ENCODE measurements around the gene BANP. TPM values are rescaled to one million over a fixed set of nuclear protein-coding genes. Genes with fewer than 3 reads are reported as not detected.
"Not testable (repeated sequence)": the region's sequence is repeated elsewhere in the genome, so short reads cannot be mapped to it uniquely, and the experiment has no call there.

Gene BANP
- total RNA-seq, 1 experiment from 2014 or later = 49.6 TPM

DNA sequence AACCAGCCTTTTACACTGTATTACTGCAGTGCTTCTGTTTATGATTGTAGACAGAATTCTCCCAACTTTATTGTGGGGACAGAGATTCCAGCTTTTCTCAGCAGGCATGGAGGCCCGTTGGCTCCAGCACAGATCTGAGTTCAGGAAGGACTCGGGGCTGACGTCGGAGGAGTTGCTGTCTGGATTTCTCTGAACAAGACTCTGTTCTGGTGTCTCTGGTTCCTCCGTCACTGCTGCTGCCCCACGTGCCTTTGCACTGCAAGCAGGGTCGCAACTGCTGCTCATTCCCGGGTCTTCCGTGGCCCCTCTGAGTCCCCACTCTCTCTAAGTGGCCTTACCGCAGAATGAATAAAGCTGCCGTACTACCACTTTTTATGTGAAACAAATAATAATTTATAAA is 88.4 kb downstream of the BANP start:
- Mint-ChIP-seq H3K4me3 (ENCODE audit: low read depth, unreplicated experiment) (no peak overlapping the region), H3K4me1 (ENCODE audit: low read depth, unreplicated experiment) (no peaks in the 10 kb centered on the region), H3K27me3 (ENCODE audit: unreplicated experiment) (no peaks in the 10 kb centered on the region), H3K9me3 (ENCODE audit: low read depth, unreplicated experiment) (no peaks in the 10 kb centered on the region), H3K27ac (ENCODE audit: unreplicated experiment) (no peak overlapping the region), H3K36me3 (ENCODE audit: insufficient read depth, unreplicated experiment) (peaks cover 5% of the 10 kb centered on the region)
- no TSS peak for BruUV-seq (replicated peaks)
- TF ChIP-seq, protein P1, sequence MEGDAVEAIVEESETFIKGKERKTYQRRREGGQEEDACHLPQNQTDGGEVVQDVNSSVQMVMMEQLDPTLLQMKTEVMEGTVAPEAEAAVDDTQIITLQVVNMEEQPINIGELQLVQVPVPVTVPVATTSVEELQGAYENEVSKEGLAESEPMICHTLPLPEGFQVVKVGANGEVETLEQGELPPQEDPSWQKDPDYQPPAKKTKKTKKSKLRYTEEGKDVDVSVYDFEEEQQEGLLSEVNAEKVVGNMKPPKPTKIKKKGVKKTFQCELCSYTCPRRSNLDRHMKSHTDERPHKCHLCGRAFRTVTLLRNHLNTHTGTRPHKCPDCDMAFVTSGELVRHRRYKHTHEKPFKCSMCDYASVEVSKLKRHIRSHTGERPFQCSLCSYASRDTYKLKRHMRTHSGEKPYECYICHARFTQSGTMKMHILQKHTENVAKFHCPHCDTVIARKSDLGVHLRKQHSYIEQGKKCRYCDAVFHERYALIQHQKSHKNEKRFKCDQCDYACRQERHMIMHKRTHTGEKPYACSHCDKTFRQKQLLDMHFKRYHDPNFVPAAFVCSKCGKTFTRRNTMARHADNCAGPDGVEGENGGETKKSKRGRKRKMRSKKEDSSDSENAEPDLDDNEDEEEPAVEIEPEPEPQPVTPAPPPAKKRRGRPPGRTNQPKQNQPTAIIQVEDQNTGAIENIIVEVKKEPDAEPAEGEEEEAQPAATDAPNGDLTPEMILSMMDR (IDR thresholded peaks at IDR 0.05; ENCODE audit: unreplicated experiment) = no peak
- intact Hi-C loops (cut with micrococcal nuclease; ENCODE audit: unreplicated experiment) = no loop called here
- DNase-seq = no peak
- CTCF ChIA-PET = no interaction called here

DNA sequence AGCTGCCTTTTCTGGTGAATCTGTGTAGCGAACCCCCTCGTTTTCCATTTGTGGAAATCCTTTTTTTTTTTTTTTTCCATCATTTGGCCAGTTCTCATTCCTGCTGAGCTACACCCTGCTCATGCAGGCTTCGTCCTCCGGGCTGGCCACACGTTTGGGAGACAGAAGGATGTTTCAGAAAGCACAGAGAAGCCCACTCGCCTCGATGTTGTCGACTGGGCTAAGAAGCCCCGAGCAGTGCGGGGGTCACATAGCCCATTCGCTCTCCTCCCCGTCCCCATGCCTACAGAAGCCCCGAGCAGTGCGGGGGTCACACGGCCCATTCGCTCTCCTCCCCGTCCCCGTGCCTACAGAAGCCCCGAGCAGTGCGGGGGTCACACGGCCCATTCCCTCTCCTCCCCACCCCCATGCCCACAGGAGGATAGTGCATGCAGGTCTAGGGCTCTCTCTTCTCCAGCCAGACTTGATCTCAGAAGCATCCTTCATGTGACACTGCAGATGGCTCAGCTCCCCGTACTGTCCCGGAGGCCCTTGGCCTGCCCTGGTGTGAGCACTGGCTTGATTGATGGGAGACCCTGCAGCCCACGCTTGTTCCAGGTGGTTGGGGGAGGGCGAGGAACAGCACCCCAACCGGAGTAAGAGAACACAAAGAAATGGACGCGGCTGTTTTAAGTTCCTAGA is 89.1 kb downstream of the BANP start:
- CTCF ChIA-PET; BruUV-seq (replicated peaks); H3K36me3 Mint-ChIP-seq (ENCODE audit: insufficient read depth, unreplicated experiment); H3K9me3 Mint-ChIP-seq (ENCODE audit: low read depth, unreplicated experiment); H3K4me1 Mint-ChIP-seq (ENCODE audit: low read depth, unreplicated experiment); H3K27me3 Mint-ChIP-seq (ENCODE audit: unreplicated experiment); H3K27ac Mint-ChIP-seq (ENCODE audit: unreplicated experiment); H3K4me3 Mint-ChIP-seq (ENCODE audit: low read depth, unreplicated experiment); DNase-seq; intact Hi-C loops (cut with micrococcal nuclease; ENCODE audit: unreplicated experiment): not testable (repeated sequence)

DNA sequence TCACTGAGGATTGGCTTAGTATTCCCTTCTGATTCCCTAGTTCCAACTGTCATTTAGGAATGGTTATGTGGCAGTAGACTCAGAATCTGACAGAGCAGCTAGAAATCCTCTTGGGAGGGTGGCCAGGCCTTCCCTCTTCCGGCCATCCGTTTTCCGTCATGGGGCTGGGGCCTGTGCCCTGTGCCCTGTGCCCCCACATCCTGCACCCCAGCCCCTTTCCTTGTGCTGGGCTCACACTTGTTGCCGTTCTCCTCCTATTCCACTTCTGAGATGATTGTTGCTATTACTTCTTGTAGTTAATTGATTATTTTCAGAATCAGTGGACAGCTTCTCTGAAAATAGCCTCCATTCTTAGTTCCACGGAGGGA is 89.6 kb downstream of the BANP start:
- DNase-seq; H3K27ac Mint-ChIP-seq (ENCODE audit: unreplicated experiment); H3K9me3 Mint-ChIP-seq (ENCODE audit: low read depth, unreplicated experiment); H3K27me3 Mint-ChIP-seq (ENCODE audit: unreplicated experiment); H3K36me3 Mint-ChIP-seq (ENCODE audit: insufficient read depth, unreplicated experiment); CTCF ChIA-PET; BruUV-seq (replicated peaks); H3K4me1 Mint-ChIP-seq (ENCODE audit: low read depth, unreplicated experiment); H3K4me3 Mint-ChIP-seq (ENCODE audit: low read depth, unreplicated experiment); intact Hi-C loops (cut with micrococcal nuclease; ENCODE audit: unreplicated experiment): not testable (repeated sequence)

DNA sequence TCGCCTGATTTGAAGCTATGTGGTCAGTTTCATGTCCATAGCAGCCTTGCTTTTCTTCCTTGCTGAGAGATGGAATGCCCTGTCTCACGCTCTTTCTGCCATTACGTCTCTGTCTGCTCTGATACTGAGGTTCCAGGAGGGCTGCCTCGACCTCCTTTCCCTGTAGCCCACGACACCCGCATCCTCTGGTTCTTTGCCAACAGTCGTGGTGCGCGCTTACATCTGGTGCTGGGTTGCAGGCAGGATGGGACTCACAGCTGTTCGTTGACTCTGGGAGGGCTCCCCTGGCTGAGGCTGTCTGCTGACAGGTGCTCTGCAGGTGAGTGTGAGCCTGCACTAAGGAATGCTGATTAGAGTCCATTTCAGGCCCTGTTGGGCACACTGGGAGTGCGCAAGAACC is 90.3 kb downstream of the BANP start:
- intact Hi-C loops (cut with micrococcal nuclease; ENCODE audit: unreplicated experiment); H3K27ac Mint-ChIP-seq (ENCODE audit: unreplicated experiment); H3K9me3 Mint-ChIP-seq (ENCODE audit: low read depth, unreplicated experiment); CTCF ChIA-PET; H3K4me1 Mint-ChIP-seq (ENCODE audit: low read depth, unreplicated experiment); H3K36me3 Mint-ChIP-seq (ENCODE audit: insufficient read depth, unreplicated experiment); DNase-seq; H3K27me3 Mint-ChIP-seq (ENCODE audit: unreplicated experiment); BruUV-seq (replicated peaks); H3K4me3 Mint-ChIP-seq (ENCODE audit: low read depth, unreplicated experiment): not testable (repeated sequence)

DNA sequence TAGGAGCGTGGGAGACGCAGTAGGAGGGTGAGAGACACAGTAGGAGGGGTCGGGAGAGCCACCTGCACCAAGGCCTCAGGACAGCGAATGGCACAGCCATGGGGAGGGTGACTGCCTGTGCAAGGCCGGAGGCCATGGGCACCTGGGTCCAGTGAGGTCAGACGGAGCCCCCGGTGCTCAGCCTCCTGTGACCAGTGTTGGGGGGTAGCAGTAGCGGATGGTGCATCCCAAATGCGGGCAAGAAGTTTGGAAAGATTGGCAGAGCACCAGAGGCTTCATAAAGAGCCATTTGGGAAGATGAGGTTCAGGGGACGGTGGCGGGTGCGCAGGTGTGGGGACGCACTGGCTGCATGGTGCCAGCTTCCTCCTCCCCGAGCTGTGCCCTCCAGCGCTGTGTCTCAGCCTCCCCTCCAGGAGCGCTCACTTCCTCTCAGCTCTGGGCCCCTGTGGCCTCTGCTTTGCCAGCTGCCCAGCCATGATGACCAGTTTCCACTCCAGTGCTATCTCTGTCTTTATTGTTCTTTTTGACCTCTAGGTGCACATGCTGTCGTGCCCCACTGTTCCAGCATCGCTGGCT is 90.8 kb downstream of the BANP start:
- intact Hi-C loops (cut with micrococcal nuclease; ENCODE audit: unreplicated experiment); H3K27ac Mint-ChIP-seq (ENCODE audit: unreplicated experiment); CTCF ChIA-PET; H3K36me3 Mint-ChIP-seq (ENCODE audit: insufficient read depth, unreplicated experiment); BruUV-seq (replicated peaks); H3K4me3 Mint-ChIP-seq (ENCODE audit: low read depth, unreplicated experiment); H3K4me1 Mint-ChIP-seq (ENCODE audit: low read depth, unreplicated experiment); H3K9me3 Mint-ChIP-seq (ENCODE audit: low read depth, unreplicated experiment); DNase-seq; H3K27me3 Mint-ChIP-seq (ENCODE audit: unreplicated experiment): not testable (repeated sequence)

DNA sequence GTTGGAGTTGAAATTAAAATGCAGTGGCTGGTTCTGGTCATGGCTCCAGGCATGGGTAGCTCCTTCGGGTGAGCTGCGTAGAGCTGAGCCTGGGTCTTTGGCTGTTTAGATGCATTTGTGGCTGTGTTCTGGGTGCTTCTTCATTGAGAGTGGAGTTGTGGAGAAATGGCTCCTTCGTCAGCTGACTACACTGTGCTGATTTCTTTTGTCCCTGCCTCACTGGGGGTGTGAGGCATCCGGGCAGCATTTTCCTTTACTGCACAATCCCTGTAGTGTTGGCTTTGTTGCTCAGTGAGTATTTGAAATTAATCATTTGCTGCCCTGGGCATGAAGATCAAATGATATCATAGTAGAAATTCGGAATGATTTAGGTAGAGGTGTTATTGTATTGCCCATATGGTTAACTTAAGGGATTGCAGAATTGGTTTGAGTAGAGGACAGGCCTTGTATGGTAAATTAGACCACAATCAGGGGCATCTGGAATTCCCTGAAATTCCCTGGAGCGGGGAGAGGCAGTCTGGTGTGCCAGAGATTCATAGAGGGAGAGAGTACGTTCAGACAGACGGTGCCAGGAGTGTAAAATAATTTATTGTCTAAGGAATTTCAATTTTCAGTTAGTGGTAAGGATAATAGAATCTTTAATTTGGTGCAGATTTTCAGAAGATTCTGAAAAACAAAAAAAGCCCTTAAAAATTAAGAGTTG is 92.1 kb downstream of the BANP start:
- H3K27ac Mint-ChIP-seq (ENCODE audit: unreplicated experiment); H3K27me3 Mint-ChIP-seq (ENCODE audit: unreplicated experiment); DNase-seq; H3K4me3 Mint-ChIP-seq (ENCODE audit: low read depth, unreplicated experiment); H3K9me3 Mint-ChIP-seq (ENCODE audit: low read depth, unreplicated experiment); intact Hi-C loops (cut with micrococcal nuclease; ENCODE audit: unreplicated experiment); BruUV-seq (replicated peaks); H3K36me3 Mint-ChIP-seq (ENCODE audit: insufficient read depth, unreplicated experiment); H3K4me1 Mint-ChIP-seq (ENCODE audit: low read depth, unreplicated experiment); CTCF ChIA-PET: not testable (repeated sequence)

DNA sequence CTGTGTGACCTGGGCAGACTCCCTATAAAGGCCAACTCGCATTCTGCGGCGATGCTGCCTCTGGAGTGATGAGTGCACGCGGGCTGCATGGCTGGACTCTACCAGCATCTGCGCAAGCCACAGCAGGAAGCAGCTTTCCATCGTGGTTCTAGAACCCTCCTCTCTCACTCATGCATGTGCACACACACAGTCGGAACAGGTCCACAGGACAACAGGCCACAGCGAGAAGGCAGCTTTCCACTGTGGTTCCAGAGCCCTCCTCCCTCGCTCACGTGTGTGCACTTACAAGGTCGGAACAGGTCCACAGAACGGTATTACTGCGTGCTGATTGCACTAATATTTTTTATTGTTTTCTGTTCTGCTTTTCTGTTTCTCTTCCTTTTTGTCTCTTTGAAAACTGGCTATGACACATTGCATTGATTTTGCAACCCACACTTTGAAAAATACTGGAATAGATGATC is 92.9 kb downstream of the BANP start:
- intact Hi-C loops (cut with micrococcal nuclease; ENCODE audit: unreplicated experiment); H3K4me1 Mint-ChIP-seq (ENCODE audit: low read depth, unreplicated experiment); DNase-seq; BruUV-seq (replicated peaks); CTCF ChIA-PET; H3K36me3 Mint-ChIP-seq (ENCODE audit: insufficient read depth, unreplicated experiment); H3K4me3 Mint-ChIP-seq (ENCODE audit: low read depth, unreplicated experiment); H3K9me3 Mint-ChIP-seq (ENCODE audit: low read depth, unreplicated experiment); H3K27ac Mint-ChIP-seq (ENCODE audit: unreplicated experiment); H3K27me3 Mint-ChIP-seq (ENCODE audit: unreplicated experiment): not testable (repeated sequence)

DNA sequence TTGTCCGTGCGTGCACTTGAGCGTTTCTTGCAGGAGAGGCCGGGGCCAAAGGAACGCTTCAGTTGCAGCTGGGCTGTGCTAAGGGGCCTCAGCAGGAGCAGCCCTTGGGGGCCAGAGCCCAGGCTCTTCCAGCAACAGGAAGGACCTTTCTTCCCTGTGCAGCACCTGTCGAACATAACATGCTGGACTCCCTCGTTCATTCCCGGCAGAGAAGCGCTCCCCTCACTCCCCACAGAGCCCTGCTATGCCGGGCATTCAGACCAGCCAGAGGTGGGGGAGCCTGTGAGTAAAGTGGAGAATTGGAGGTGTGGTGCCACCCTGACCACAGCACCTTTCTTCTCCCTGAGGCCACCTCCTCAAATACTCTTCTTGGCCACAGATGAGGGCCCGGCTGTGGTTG is 94.1 kb downstream of the BANP start:
- H3K27me3 Mint-ChIP-seq (ENCODE audit: unreplicated experiment); H3K9me3 Mint-ChIP-seq (ENCODE audit: low read depth, unreplicated experiment); DNase-seq; H3K27ac Mint-ChIP-seq (ENCODE audit: unreplicated experiment); H3K4me1 Mint-ChIP-seq (ENCODE audit: low read depth, unreplicated experiment); CTCF ChIA-PET; H3K4me3 Mint-ChIP-seq (ENCODE audit: low read depth, unreplicated experiment); intact Hi-C loops (cut with micrococcal nuclease; ENCODE audit: unreplicated experiment); BruUV-seq (replicated peaks); H3K36me3 Mint-ChIP-seq (ENCODE audit: insufficient read depth, unreplicated experiment): not testable (repeated sequence)

All from Calu3 (cell line).